Measurements from ENCODE around the gene PLA2G5. TPM values are rescaled to one million over a fixed set of nuclear protein-coding genes. Genes with fewer than 3 reads are reported as not detected.

PLA2G5 gene
- total RNA-seq, 4 donors from 2014 or later, result 17.7 to 46.2 (median 28.4) TPM

GRCh38 chr1:20090119-20090518, 20.1 kb downstream of the PLA2G5 start:
- no peak for DNase-seq (ENCODE audit: extremely low spot score)
- intact Hi-C loops (cut with DNase I), result no loop called here
- Histone ChIP-seq H3K9me3 (no peaks in the 10 kb centered on the region), H3K36me3 (peaks cover 0 to 62% (median 22%) of the 10 kb centered on the region in 4 donors), H3K4me3 (no peak overlapping the region), H3K4me1 (peaks cover 0 to 6% (median 3%) of the 10 kb centered on the region in 4 donors), H3K27ac (replicated peaks in 1 of 4) (no peak overlapping the region), H3K27me3 (no peaks in the 10 kb centered on the region)
- 100% methylated on average over 3 of the region's 3 CpGs for WGBS
- TF ChIP-seq EP300 (IDR thresholded peaks at IDR 0.05) (no peak), CTCF (IDR thresholded peaks at IDR 0.05) (no peak), POLR2AphosphoS5 (IDR thresholded peaks at IDR 0.05) (no peak), POLR2A (IDR thresholded peaks at IDR 0.05; ENCODE audit: low read depth) (no peak)

GRCh38 chr1:20090641-20091040, 20.6 kb downstream of the PLA2G5 start:
- WGBS, result 83% methylated on average over 6 of the region's 6 CpGs
- no peak overlapping the region for H3K27ac ChIP-seq (replicated peaks in 1 of 4)
- intact Hi-C loops (cut with DNase I), result no loop called here

GRCh38 chr1:20093303-20093702, 23.3 kb downstream of the PLA2G5 start:
- no peak overlapping the region for H3K4me3 ChIP-seq
- DNase-seq (ENCODE audit: extremely low spot score), result no peak
- H3K27ac ChIP-seq (replicated peaks in 1 of 4), result peak overlapping the region; percentile 25 to 63 (median 39)
- H3K9me3 ChIP-seq, result peaks cover 0 to 6% (median 0%) of the 10 kb centered on the region in 4 donors
- H3K4me1 ChIP-seq, result peaks cover 0 to 6% (median 3%) of the 10 kb centered on the region in 4 donors
- intact Hi-C loops (cut with DNase I), result no loop called here
- peaks cover 0 to 35% (median 15%) of the 10 kb centered on the region in 4 donors for H3K36me3 ChIP-seq
- WGBS, result 78% methylated on average over 5 of the region's 5 CpGs
- no peak for TF ChIP-seq EP300 (IDR thresholded peaks at IDR 0.05)
- no peak for TF ChIP-seq CTCF (IDR thresholded peaks at IDR 0.05)
- no peak for TF ChIP-seq POLR2A (IDR thresholded peaks at IDR 0.05; ENCODE audit: low read depth)
- no peak for TF ChIP-seq POLR2AphosphoS5 (IDR thresholded peaks at IDR 0.05)
- no peaks in the 10 kb centered on the region for H3K27me3 ChIP-seq

More at GRCh38 chr1:20090641-20091040, 20.6 kb downstream of the PLA2G5 start:
- Histone ChIP-seq H3K4me3 (no peak overlapping the region), H3K27me3 (no peaks in the 10 kb centered on the region), H3K9me3 (no peaks in the 10 kb centered on the region), H3K36me3 (peaks cover 0 to 57% (median 22%) of the 10 kb centered on the region in 4 donors), H3K4me1 (peaks cover 0 to 6% (median 3%) of the 10 kb centered on the region in 4 donors)
- TF ChIP-seq POLR2A (IDR thresholded peaks at IDR 0.05; ENCODE audit: low read depth), result no peak
- TF ChIP-seq POLR2AphosphoS5 (IDR thresholded peaks at IDR 0.05), result no peak
- TF ChIP-seq CTCF (IDR thresholded peaks at IDR 0.05), result no peak
- TF ChIP-seq EP300 (IDR thresholded peaks at IDR 0.05), result no peak
- DNase-seq (ENCODE audit: extremely low spot score), result no peak

GRCh38 chr1:20093940-20094391, 24.0 kb downstream of the PLA2G5 start:
- peak; percentile 94 for DNase-seq (ENCODE audit: extremely low spot score)
- 62% methylated on average over 5 of the region's 5 CpGs for WGBS
- no peak for TF ChIP-seq EP300 (IDR thresholded peaks at IDR 0.05)
- TF ChIP-seq POLR2AphosphoS5 (IDR thresholded peaks at IDR 0.05), result peak; percentile 22 to 52
- Histone ChIP-seq H3K36me3 (peaks cover 0 to 28% (median 15%) of the 10 kb centered on the region in 4 donors), H3K4me1 (peaks cover 0 to 6% (median 3%) of the 10 kb centered on the region in 4 donors), H3K9me3 (peaks cover 0 to 6% (median 0%) of the 10 kb centered on the region in 4 donors), H3K27ac (replicated peaks in 1 of 4) (peak overlapping the region; percentile 37 to 61 (median 53)), H3K27me3 (no peaks in the 10 kb centered on the region), H3K4me3 (no peak overlapping the region)
- intact Hi-C loops (cut with DNase I), result no loop called here

GRCh38 chr1:20095564-20096434, 25.8 kb downstream of the PLA2G5 start:
- Histone ChIP-seq H3K27ac (replicated peaks in 1 of 4) (peak overlapping the region in 2 of 4 donors; percentile 6 to 61), H3K9me3 (peaks cover 0 to 6% (median 0%) of the 10 kb centered on the region in 4 donors), H3K4me3 (no peak overlapping the region), H3K27me3 (no peaks in the 10 kb centered on the region), H3K4me1 (peaks cover 0 to 8% (median 5%) of the 10 kb centered on the region in 4 donors), H3K36me3 (peaks cover 0 to 10% (median 3%) of the 10 kb centered on the region in 4 donors)
- intact Hi-C loops (cut with DNase I), result no loop called here
- no peak for DNase-seq (ENCODE audit: extremely low spot score)
- 82% methylated on average over 4 of the region's 5 CpGs for WGBS
- TF ChIP-seq POLR2AphosphoS5 (IDR thresholded peaks at IDR 0.05) (no peak), EP300 (IDR thresholded peaks at IDR 0.05) (no peak), CTCF (IDR thresholded peaks at IDR 0.05) (no peak), POLR2A (IDR thresholded peaks at IDR 0.05; ENCODE audit: low read depth) (no peak)
